ENCODE results near the gene DKC1.

Gene DKC1

DNA sequence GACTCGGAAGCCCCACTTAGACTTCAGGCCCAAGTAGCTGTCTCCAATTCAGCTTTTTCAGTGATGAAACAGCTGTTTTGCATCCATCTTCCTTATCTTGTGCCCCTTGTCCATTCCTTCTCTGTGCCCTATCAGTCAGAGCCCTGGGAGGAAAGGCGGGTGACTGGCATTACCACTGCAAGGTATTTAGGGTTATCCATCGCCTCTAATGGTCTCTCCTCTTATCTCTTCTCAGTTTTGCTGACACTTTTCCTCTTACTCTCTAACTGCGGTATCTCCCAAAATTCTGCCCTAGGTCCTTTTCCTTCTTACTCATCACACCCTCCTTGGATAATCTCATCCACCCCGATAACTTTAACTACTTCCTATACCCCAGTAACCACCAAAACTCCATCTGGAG, 25.5 kb upstream of the DKC1 start:
- DNase-seq (ENCODE audit: low read depth): no peak

- DNase-seq (ENCODE audit: low read depth): no peak
These were observed 24.5 kb upstream of the DKC1 start for GRCh38 chrX:154738011-154738738.

- no peak for DNase-seq (ENCODE audit: low read depth)
These were observed 22.7 kb upstream of the DKC1 start for GRCh38 chrX:154739952-154740465.

- no peak for DNase-seq (ENCODE audit: low read depth)
These were observed 20.1 kb upstream of the DKC1 start for GRCh38 chrX:154742613-154743012.

- no peak for DNase-seq (ENCODE audit: low read depth)
These were observed 13.8 kb upstream of the DKC1 start for GRCh38 chrX:154748712-154749339.

- no peak for DNase-seq (ENCODE audit: low read depth)
These were observed 12.8 kb upstream of the DKC1 start for GRCh38 chrX:154749856-154750255.

- DNase-seq (ENCODE audit: low read depth): no peak
These were observed 12.1 kb upstream of the DKC1 start, which contains the start of gene GAB3 for GRCh38 chrX:154750301-154751202. Gene GAB3 (minus strand): TSS chrX:154751077. CDS start chrX:154751025, 52 bp downstream.

DNA sequence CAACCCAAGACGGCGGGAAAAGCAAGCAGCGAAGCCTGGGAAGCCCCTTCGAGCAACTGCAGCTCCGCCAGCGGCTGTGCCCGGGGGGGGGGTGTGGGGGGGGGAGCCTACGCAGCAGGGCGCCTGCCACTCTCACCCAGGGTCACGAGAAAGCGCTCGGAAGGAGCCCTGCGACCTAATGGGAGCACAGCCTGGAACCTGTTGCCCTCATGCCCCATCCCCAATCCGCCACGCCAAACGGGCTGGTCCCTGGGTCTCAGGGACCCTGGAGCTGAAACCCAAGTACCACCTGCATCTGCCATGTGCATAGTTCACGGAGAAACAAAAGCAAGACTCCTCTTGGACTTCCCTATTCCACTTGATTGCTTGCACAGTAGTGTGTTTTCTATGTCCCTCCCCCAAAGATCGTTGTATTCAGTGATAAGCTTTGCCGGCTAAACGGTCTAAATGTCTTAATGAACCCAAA, 11.4 kb upstream of the DKC1 start:
- no peak for DNase-seq (ENCODE audit: low read depth)

DNA sequence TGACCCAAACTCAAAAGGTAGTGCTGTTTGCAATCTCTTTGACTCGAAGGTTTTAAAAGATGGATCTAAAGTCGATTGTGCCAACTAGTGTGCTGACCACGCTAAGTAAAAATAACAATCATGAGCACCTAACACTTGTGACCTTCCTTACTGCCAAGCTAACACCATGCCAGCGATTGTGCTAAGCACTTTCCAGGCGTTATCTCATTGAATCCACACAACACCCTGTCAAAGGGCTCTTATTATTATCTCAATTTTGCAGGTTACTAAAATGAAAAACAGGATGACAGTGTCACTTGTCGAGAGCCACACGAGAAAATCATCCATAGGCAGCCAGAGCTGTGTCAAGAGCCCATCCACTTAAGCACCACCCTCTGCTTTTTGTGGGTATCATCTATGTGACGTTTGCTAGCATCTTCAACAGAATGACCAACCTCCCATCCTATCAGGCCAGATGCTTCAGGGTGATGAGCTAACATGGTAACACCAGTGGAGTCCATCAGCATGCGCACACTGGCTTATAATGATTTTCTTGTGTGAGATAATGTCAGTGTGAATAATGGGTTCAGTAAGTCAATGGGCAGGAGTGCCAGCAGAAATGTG, 10.9 kb upstream of the DKC1 start:
- no peak for DNase-seq (ENCODE audit: low read depth)

DNA sequence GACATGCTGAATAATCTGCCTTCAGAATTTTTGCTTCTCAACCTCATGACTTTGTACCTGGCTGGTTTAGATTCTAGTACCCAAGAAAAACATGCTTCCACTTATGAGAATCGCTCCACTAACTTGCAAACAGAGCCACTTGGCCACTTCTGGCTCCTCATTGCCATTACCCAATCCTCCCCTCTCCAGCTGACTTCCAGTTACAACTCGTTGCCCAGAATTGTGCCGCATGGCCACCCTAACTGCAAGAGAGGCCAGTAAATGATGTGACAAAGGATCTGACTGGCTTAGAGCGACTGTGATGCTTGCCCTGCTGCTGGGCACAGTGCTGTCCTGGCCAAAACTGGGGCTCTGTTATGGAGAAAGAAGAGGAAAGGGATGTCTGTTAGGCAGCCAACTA, 4.0 kb upstream of the DKC1 start:
- DNase-seq (ENCODE audit: low read depth): no peak

- no peak for DNase-seq (ENCODE audit: low read depth)
These were observed 607 bp upstream of the DKC1 start for GRCh38 chrX:154761977-154762536.

DNA sequence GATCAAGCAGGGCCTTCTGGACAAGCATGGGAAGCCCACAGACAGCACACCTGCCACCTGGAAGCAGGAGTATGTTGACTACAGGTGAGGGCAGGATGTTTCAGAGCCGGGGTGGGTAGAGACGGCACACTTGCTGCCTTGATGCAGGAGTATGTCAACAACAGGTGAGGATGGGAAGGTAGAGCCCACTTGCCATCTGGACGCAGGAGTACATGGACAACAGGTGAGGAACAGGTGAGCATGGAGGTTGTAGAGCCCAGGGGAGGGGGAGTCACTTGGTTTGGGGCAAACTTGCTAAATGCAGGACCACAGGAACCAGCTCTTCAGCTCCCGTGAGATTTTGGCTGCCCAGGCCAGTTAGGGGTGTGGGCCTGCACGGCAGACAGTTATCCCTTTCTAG, 12.0 kb downstream of the DKC1 start:
- no peak for DNase-seq (ENCODE audit: low read depth)

DNA sequence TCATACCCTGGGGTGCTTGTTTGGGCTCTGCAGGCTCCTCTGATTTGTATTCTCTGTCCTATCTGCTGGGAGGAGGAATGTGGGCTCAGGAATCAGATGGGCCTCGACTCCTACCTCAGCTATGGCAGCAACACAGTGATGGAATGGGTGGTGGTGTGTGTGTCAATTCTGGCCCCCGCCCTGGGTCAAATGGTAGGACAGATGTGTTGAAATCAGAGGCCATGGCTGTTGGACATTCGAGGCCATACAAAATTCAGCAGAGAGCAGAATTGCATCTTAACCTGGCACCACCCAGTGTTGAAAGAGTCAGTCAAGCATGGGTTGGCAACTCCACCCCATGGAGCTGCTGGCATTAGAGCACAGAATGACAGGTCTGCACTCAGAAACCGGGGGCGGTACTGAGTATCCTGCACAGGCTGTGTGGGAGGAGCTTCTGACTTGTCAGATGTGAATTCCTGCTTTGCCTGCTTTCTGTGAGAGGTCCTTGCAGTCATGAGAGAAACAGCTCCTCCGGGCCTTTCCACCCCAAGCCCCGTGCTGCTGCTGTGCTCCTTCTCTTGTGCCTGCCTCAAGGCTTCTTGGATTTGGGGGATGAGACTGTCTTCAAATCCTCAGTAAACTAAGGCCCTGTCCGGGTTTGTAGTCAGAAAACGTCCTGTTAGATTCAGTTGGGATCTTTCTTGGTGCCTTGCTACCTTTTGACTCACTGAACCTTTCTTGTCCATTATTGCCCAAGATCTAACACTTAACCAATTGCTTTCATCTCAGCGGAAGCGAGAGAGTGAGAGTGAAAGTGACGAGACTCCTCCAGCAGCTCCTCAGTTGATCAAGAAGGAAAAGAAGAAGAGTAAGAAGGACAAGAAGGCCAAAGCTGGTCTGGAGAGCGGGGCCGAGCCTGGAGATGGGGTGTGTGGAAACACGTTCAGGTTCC, 13.0 kb downstream of the DKC1 start:
- no peak for DNase-seq (ENCODE audit: low read depth)

GRCh38 chrX:154776753-154777152, 14.1 kb downstream of the DKC1 start:
- no peak for DNase-seq (ENCODE audit: low read depth)

- DNase-seq (ENCODE audit: low read depth): no peak
These were observed 16.6 kb downstream of the DKC1 start for GRCh38 chrX:154779261-154779660.

- no peak for DNase-seq (ENCODE audit: low read depth)
These were observed 18.3 kb downstream of the DKC1 start for GRCh38 chrX:154780968-154781367.

DNA sequence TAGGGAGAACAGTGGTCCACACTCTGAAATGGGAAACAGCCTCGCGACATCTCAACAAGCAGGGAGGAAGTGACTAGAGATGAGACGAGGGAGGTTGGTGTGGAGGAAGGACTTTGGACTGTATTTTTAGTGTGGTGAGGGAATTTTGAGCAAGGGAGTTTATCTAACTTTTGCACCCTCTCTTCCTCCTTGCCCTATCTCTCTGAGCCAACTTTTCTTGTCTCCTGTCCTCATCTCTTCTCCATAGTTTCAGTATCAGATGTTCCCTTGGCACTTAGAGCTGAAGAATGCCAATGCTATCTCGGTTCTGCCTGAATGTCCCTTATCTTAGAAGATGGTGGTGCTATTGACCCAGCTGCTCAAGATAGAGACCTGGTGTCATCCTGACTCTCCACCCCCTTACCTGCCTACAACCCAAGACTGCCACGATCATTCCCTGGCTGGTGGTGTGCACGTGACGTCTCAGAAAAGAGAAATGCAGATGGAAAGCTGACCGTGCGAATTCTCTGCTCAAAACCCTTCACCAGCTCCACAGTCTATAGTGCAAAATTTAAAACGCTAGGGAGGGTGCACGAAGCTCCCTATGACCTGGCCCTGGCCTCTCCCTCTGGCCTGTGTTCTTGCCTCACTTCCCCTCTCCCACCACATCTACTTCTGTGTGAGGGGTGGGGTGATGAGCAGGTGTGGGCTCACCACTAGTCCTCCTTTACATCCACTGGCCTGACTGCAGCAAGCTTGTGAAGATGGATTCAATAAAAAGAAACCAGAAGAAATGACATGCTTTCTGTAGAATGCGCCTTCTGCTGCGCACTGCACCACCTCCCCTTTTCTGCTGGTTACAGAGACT, 21.7 kb downstream of the DKC1 start:
- no peak for DNase-seq (ENCODE audit: low read depth)

DNA sequence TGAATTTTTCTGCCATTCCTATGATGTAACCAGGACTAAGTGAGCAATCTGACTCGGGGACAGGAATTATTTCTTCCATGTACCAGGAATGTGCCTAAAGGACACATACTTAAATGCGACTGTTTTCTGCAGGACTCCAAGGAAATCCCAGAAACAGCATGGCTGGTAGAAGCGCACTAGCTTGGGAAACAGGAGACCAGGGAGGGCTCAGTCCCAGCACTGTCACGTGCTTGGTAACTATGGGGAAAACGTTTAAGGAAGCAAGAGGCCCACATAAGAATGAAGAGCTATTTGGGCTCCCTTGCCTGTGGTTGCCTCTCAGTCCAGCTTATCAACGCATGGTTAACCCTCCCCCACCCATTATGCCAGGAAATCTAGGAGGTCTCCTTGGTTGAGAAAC, 23.1 kb downstream of the DKC1 start:
- no peak for DNase-seq (ENCODE audit: low read depth)

GRCh38 chrX:154791467-154791866, 28.8 kb downstream of the DKC1 start:
- DNase-seq (ENCODE audit: low read depth): no peak

- DNase-seq (ENCODE audit: low read depth): no peak
These were observed 29.3 kb downstream of the DKC1 start for GRCh38 chrX:154791939-154792338.
